Gastrocnemius medialis (tissue), 4 donors: ENCODE measurements around the gene PHC2.

Experiments
- CTCF ChIP-seq, 5 experiments: fragments of 450-650 bp in 3 of 5; fragments of 200-600 bp in 2 of 5; sonication (generic) in 2 of 5; IDR thresholded peaks in 4 of 5; conservative IDR thresholded peaks in 1 of 5; 1 replicate in 4 of 5; 2 replicates in 1 of 5; pipeline ENCODE4 v1.5.1; 2016 to 2019; ENCODE audit warnings: antibody characterized with exemption in 5 of 5, mild to moderate bottlenecking in 3 of 5, moderate library complexity in 3 of 5
- POLR2A ChIP-seq, 2 donors: fragments of 450-650 bp; IDR thresholded peaks; one replicate each; pipeline ENCODE4 v1.6.1; 2017; ENCODE audit warnings: antibody characterized with exemption in 2 of 2, mild to moderate bottlenecking in 2 of 2, moderate library complexity in 2 of 2

DNA sequence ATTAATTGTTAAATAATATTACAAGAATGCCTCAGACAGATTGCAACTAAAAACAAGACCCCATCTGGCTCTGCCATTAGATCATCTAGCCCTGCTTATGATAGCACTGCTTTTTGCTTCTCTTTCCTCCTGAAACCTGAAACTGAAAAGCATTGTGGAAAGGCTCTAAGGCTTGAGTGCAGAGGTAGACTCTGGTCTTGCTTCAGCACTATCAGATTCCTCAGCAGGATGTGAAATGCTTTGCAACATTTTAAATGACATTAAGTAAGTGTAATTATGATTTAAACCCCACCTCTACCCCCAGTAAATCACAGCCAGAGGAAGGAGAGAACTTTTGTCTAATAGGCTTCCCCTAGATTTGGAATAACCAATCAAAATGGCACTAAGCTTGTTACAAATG, 32.9 kb downstream of the PHC2 start:
- TF ChIP-seq CTCF (IDR thresholded peaks at IDR 0.05 in 4 of 5, conservative IDR thresholded peaks at IDR 0.05 in 1 of 5), result no peak
- TF ChIP-seq POLR2A (IDR thresholded peaks at IDR 0.05), result no peak
